ENCODE measurements around the gene MPP3.

MPP3 gene

GRCh38 chr17:43758497-43759174 is 74.3 kb downstream of the MPP3 start, which contains the start of gene SOST:
Gene SOST, minus strand, starts transcription at chr17:43758791. Its CDS starts 50 bp downstream, at chr17:43758741.
- no peak for DNase-seq

GRCh38 chr17:43758086-43758485 is 74.9 kb downstream of the MPP3 start:
- Histone ChIP-seq H3K4me3 (ENCODE audit: low read depth, low read length) (no peak overlapping the region), H3K27ac (no peak overlapping the region), H3K36me3 (replicated peaks) (no peaks in the 10 kb centered on the region), H3K27me3 (replicated peaks) (peaks cover 28% of the 10 kb centered on the region)
- DNase-seq: no peak
- no peak for TF ChIP-seq CTCF (IDR thresholded peaks at IDR 0.05; ENCODE audit: low read depth, low read length, missing control alignments)
- in situ Hi-C loops (cut with HindIII; ENCODE audit: low pct_ligation_motif_present, low sequenced_read_pairs): loop anchor here (10.0 kb wide), 1 partner anchor 63 kb away; no protein-coding TSS in a partner anchor

More at GRCh38 chr17:43758497-43759174, 74.3 kb downstream of the MPP3 start, which contains the start of gene SOST:
- no peak for TF ChIP-seq CTCF (IDR thresholded peaks at IDR 0.05; ENCODE audit: low read depth, low read length, missing control alignments)
- in situ Hi-C loops (cut with HindIII; ENCODE audit: low pct_ligation_motif_present, low sequenced_read_pairs): loop anchor here (10.0 kb wide), 1 partner anchor 64 kb away; no protein-coding TSS in a partner anchor
- no peak within 1 kb of the TSS for H3K27ac ChIP-seq
- H3K36me3 ChIP-seq (replicated peaks): no peaks in the 10 kb centered on the region
- peaks cover 28% of the 10 kb centered on the region for H3K27me3 ChIP-seq (replicated peaks)
- no peak within 1 kb of the TSS for H3K4me3 ChIP-seq (ENCODE audit: low read depth, low read length)

- in situ Hi-C loops (cut with HindIII; ENCODE audit: low pct_ligation_motif_present, low sequenced_read_pairs): loop anchor here (10.0 kb wide), 1 partner anchor 62 kb away; no protein-coding TSS in a partner anchor
- TF ChIP-seq CTCF (IDR thresholded peaks at IDR 0.05; ENCODE audit: low read depth, low read length, missing control alignments): no peak
- Histone ChIP-seq H3K27me3 (replicated peaks) (peaks cover 28% of the 10 kb centered on the region), H3K27ac (no peak overlapping the region), H3K36me3 (replicated peaks) (no peaks in the 10 kb centered on the region), H3K4me3 (ENCODE audit: low read depth, low read length) (no peak overlapping the region)
- no peak for DNase-seq
Observed at GRCh38 chr17:43757171-43757660, 75.7 kb downstream of the MPP3 start.

- H3K27me3 ChIP-seq (replicated peaks): peaks cover 28% of the 10 kb centered on the region
- DNase-seq: no peak
- in situ Hi-C loops (cut with HindIII; ENCODE audit: low pct_ligation_motif_present, low sequenced_read_pairs): loop anchor here (10.0 kb wide), 1 partner anchor 61 kb away; no protein-coding TSS in a partner anchor
- no peak overlapping the region for H3K4me3 ChIP-seq (ENCODE audit: low read depth, low read length)
- TF ChIP-seq CTCF (IDR thresholded peaks at IDR 0.05; ENCODE audit: low read depth, low read length, missing control alignments): no peak
- no peaks in the 10 kb centered on the region for H3K36me3 ChIP-seq (replicated peaks)
- no peak overlapping the region for H3K27ac ChIP-seq
Observed at GRCh38 chr17:43756201-43756600, 76.7 kb downstream of the MPP3 start.

GRCh38 chr17:43755389-43755875 is 77.5 kb downstream of the MPP3 start:
- H3K27ac ChIP-seq: no peak overlapping the region
- DNase-seq: no peak
- in situ Hi-C loops (cut with HindIII; ENCODE audit: low pct_ligation_motif_present, low sequenced_read_pairs): loop anchor here (10.0 kb wide), 1 partner anchor 61 kb away; no protein-coding TSS in a partner anchor
- H3K36me3 ChIP-seq (replicated peaks): no peaks in the 10 kb centered on the region
- peaks cover 28% of the 10 kb centered on the region for H3K27me3 ChIP-seq (replicated peaks)
- TF ChIP-seq CTCF (IDR thresholded peaks at IDR 0.05; ENCODE audit: low read depth, low read length, missing control alignments): no peak
- H3K4me3 ChIP-seq (ENCODE audit: low read depth, low read length): no peak overlapping the region
